OCI-LY3 (cell line): ENCODE measurements around the gene GTF2A2.

Experiments used
- EZH2phosphoT487 ChIP-seq: fragments of 200-600 bp; shearing (Covaris generic); IDR thresholded peaks from 2 replicates; pipeline ENCODE4 v1.6.1; 2018; ENCODE audit warnings: antibody characterized with exemption, mixed run types, low read depth
- TF ChIP-seq, protein P1 (sequence below): fragments of 200-600, 300-600 bp; sonication (generic); IDR thresholded peaks from 2 replicates; pipeline ENCODE4 v1.5.1; 2014; ENCODE audit warnings: antibody characterized with exemption, low read length, low read depth

DNA sequence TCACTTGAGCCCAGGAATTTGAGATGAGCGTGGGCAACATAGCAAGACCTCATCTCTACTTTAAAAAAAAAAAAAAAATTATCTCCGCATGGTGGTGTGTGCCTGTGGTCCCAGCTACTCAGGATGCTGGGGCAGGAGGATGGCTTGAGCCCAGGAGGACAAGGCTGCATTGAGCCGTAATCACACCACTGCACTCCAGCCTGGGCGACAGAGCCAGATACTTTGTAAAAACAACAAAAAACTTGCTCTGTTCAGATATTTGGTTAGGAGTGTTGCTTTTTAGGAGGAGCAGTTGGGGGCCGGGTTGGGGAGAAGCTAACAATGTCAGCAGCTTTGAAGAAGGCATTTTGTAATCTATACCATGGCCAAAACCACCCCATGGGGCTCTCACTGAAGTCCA, 41.7 kb downstream of the GTF2A2 start:
- TF ChIP-seq, protein P1, sequence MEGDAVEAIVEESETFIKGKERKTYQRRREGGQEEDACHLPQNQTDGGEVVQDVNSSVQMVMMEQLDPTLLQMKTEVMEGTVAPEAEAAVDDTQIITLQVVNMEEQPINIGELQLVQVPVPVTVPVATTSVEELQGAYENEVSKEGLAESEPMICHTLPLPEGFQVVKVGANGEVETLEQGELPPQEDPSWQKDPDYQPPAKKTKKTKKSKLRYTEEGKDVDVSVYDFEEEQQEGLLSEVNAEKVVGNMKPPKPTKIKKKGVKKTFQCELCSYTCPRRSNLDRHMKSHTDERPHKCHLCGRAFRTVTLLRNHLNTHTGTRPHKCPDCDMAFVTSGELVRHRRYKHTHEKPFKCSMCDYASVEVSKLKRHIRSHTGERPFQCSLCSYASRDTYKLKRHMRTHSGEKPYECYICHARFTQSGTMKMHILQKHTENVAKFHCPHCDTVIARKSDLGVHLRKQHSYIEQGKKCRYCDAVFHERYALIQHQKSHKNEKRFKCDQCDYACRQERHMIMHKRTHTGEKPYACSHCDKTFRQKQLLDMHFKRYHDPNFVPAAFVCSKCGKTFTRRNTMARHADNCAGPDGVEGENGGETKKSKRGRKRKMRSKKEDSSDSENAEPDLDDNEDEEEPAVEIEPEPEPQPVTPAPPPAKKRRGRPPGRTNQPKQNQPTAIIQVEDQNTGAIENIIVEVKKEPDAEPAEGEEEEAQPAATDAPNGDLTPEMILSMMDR: no peak
- no peak for TF ChIP-seq EZH2phosphoT487
